Measurements from ENCODE around the gene OXLD1. TPM values are rescaled to one million over a fixed set of nuclear protein-coding genes. Genes with fewer than 3 reads are reported as not detected.
"Not testable (repeated sequence)": the region's sequence is repeated elsewhere in the genome, so short reads cannot be mapped to it uniquely, and the experiment has no call there.

The OXLD1 gene
- total RNA-seq, 1 donor = 23.7 TPM

GRCh38 chr17:81682565-81683207, 16.3 kb upstream of the OXLD1 start:
- DNase-seq (ENCODE audit: low read depth) = no peak
- TF ChIP-seq CTCF (IDR thresholded peaks at IDR 0.05; ENCODE audit: insufficient read depth, low read depth, low read length) = no peak
- H3K4me3 ChIP-seq (ENCODE audit: low read depth, low read length) = peak overlapping the region; percentile 93

DNA sequence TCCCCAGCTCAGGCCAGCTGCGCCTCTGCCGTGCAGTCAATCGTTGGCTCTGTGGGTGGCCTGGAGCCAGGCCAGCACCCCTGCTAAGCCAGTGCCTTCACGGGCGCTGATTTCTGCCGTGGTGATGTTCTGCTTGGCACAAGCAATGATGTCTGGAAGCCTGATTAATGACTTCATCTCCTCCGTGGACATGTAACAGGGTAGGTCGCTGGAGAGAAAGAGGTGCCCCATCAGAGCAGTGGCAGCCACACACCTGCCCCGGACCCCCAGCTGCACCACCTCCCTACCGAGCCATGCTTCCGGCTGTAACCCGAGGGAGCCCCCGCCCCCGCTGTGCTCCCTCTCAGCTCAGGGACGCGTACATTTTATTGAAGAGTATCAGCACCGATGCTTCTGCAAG, 15.3 kb upstream of the OXLD1 start:
- H3K4me3 ChIP-seq (ENCODE audit: low read depth, low read length) = no peak overlapping the region
- TF ChIP-seq CTCF (IDR thresholded peaks at IDR 0.05; ENCODE audit: insufficient read depth, low read depth, low read length) = no peak
- no peak for DNase-seq (ENCODE audit: low read depth)

- TF ChIP-seq CTCF (IDR thresholded peaks at IDR 0.05; ENCODE audit: insufficient read depth, low read depth, low read length) = no peak
- H3K4me3 ChIP-seq (ENCODE audit: low read depth, low read length) = no peak overlapping the region
- no peak for DNase-seq (ENCODE audit: low read depth)
These were observed 13.7 kb upstream of the OXLD1 start for GRCh38 chr17:81680150-81680549.

GRCh38 chr17:81676906-81677305, 10.5 kb upstream of the OXLD1 start:
- no peak for DNase-seq (ENCODE audit: low read depth)
- no peak overlapping the region for H3K4me3 ChIP-seq (ENCODE audit: low read depth, low read length)
- no peak for TF ChIP-seq CTCF (IDR thresholded peaks at IDR 0.05; ENCODE audit: insufficient read depth, low read depth, low read length)

GRCh38 chr17:81675515-81676221, 9.3 kb upstream of the OXLD1 start:
- not testable (repeated sequence) for H3K4me3 ChIP-seq (ENCODE audit: low read depth, low read length)
- TF ChIP-seq CTCF (IDR thresholded peaks at IDR 0.05; ENCODE audit: insufficient read depth, low read depth, low read length) = peak; percentile 52
- DNase-seq (ENCODE audit: low read depth) = peak; percentile 32

DNA sequence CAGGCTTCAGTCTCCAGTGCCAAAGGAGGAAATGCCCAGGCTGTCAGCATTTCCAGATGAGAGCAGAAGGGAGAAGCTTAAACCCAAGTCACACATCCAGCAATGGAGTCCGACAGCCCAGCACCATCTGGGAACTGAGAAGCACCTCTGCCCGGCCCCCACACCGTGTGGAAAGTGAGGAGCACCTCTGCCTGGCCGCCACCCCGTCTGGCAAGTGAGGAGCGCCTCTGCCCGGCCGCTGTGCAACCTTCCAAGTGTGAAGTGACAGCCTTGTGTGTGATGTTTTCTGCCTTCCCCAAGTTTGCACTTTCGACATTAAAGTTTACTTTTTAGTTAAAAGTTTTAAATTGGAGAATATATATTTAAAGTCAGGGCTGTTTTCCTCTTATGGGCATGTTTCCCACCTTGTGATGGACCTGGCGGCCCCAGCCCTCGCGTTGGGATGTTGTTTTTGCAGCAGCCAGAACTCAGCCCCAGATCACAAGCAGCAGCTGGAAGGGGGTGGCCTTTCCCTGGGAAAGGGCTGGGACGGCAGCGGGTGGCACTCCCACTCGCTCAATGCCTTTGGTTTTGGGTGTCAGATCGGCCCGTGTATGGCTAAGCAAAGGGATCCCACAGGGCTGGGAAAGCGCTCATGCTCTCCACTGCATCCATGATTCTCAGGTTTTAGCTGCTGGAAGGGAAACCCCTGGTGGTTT, 7.3 kb upstream of the OXLD1 start:
- H3K4me3 ChIP-seq (ENCODE audit: low read depth, low read length) = no peak overlapping the region
- no peak for TF ChIP-seq CTCF (IDR thresholded peaks at IDR 0.05; ENCODE audit: insufficient read depth, low read depth, low read length)
- DNase-seq (ENCODE audit: low read depth) = no peak
